ENCODE results near the gene RBM33.
A peak's percentile ranks its signal among the peaks of the same experiment; 100 is the strongest.

The RBM33 gene

GRCh38 chr7:155797262-155798250, 153.1 kb downstream of the RBM33 start:
- no peak for DNase-seq

GRCh38 chr7:155798673-155799439, 154.4 kb downstream of the RBM33 start:
- DNase-seq, result no peak

GRCh38 chr7:155799514-155799913, 155.1 kb downstream of the RBM33 start:
- no peak for DNase-seq

GRCh38 chr7:155800301-155800700, 155.8 kb downstream of the RBM33 start:
- DNase-seq, result no peak

- DNase-seq, result no peak
These were observed 156.3 kb downstream of the RBM33 start for GRCh38 chr7:155800741-155801267.

GRCh38 chr7:155802291-155802690, 157.8 kb downstream of the RBM33 start:
- no peak for DNase-seq

- no peak for DNase-seq
These were observed 158.5 kb downstream of the RBM33 start for GRCh38 chr7:155802906-155803417.

GRCh38 chr7:155803418-155804376, 159.2 kb downstream of the RBM33 start:
- no peak for DNase-seq

- DNase-seq, result no peak
These were observed 160.0 kb downstream of the RBM33 start for GRCh38 chr7:155804431-155804831.

- DNase-seq, result peak in 1 of 2 donors; percentile 12
These were observed 160.7 kb downstream of the RBM33 start for GRCh38 chr7:155804897-155805825.

- no peak for DNase-seq
These were observed 161.3 kb downstream of the RBM33 start for GRCh38 chr7:155805826-155806095.

GRCh38 chr7:155806096-155806871, 161.8 kb downstream of the RBM33 start:
- DNase-seq, result no peak

- no peak for DNase-seq
These were observed 162.7 kb downstream of the RBM33 start for GRCh38 chr7:155807065-155807671.

GRCh38 chr7:155807789-155808548, 163.5 kb downstream of the RBM33 start:
- no peak for DNase-seq

- no peak for DNase-seq
These were observed 164.3 kb downstream of the RBM33 start for GRCh38 chr7:155808549-155809331.

- DNase-seq, result no peak
These were observed 165.0 kb downstream of the RBM33 start for GRCh38 chr7:155809332-155809946.

GRCh38 chr7:155809947-155810769, 165.7 kb downstream of the RBM33 start:
- DNase-seq, result no peak

All from hippocampal formation (tissue), 2 donors.